Panc1 (cell line): ENCODE data around the gene PUSL1.

Source experiments
- POLR2AphosphoS5 ChIP-seq: IDR thresholded peaks from 2 replicates; pipeline ENCODE4 v1.6.1; 2012; ENCODE audit warnings: mild to moderate bottlenecking, low read depth, low read length, moderate library complexity
- SIN3A ChIP-seq: IDR thresholded peaks from 2 replicates; pipeline ENCODE4 v1.6.1; 2012; ENCODE audit warnings: low read depth, mild to moderate bottlenecking, low read length, moderate library complexity, borderline replicate concordance; ENCODE audit not compliant: insufficient read depth
- TCF7L2 ChIP-seq: IDR thresholded peaks from 2 replicates; pipeline ENCODE4 v1.6.1; 2011; ENCODE audit warnings: mild to moderate bottlenecking, low read depth, low read length, inconsistent platforms
- TF ChIP-seq, protein P1 (sequence below): fragments of 450-650 bp; IDR thresholded peaks from 2 replicates; pipeline ENCODE4 v1.5.1; 2017; ENCODE audit warnings: mild to moderate bottlenecking
- TF ChIP-seq, protein P2 (sequence below), 2 experiments: IDR thresholded peaks; 2 replicates each; pipeline ENCODE4 v1.6.1; 2011 to 2012; ENCODE audit warnings: low read depth in 2 of 2, control low read depth in 1 of 2, low read length in 1 of 2, mild to moderate bottlenecking in 1 of 2, moderate library complexity in 1 of 2; ENCODE audit not compliant: insufficient read depth in 1 of 2

DNA sequence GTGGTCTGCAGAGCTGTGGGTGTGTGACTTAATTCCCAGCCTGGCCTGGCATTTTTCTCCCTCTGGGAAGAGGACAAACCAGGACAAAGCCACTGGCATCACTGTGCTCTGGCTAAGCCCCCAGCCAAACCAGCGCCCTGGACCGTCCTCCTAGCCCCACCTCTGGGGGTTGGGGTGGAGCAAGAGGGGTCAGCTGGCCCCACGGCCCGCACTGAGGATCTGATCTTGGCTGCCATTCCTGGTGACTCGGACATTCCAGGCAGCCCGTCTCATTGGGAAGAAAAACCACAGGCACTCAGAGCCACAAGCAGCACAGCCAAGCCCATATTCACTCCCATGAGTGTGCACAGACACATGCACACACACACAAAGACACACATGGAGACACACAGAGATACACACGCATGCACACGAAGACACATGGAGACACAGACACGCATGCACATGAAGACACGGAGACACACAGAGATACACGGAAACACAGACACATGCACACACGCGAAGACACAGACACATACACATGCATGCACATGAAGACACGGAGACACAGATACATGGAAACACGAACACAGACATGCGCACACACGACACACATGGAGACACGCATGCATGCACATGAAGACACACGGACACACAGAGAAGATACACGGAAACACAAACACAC, 52.2 kb downstream of the PUSL1 start:
- TF ChIP-seq, protein P1, sequence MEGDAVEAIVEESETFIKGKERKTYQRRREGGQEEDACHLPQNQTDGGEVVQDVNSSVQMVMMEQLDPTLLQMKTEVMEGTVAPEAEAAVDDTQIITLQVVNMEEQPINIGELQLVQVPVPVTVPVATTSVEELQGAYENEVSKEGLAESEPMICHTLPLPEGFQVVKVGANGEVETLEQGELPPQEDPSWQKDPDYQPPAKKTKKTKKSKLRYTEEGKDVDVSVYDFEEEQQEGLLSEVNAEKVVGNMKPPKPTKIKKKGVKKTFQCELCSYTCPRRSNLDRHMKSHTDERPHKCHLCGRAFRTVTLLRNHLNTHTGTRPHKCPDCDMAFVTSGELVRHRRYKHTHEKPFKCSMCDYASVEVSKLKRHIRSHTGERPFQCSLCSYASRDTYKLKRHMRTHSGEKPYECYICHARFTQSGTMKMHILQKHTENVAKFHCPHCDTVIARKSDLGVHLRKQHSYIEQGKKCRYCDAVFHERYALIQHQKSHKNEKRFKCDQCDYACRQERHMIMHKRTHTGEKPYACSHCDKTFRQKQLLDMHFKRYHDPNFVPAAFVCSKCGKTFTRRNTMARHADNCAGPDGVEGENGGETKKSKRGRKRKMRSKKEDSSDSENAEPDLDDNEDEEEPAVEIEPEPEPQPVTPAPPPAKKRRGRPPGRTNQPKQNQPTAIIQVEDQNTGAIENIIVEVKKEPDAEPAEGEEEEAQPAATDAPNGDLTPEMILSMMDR: no peak
- TF ChIP-seq POLR2AphosphoS5 (no peak), TCF7L2 (no peak), SIN3A (no peak)
- TF ChIP-seq, protein P2, sequence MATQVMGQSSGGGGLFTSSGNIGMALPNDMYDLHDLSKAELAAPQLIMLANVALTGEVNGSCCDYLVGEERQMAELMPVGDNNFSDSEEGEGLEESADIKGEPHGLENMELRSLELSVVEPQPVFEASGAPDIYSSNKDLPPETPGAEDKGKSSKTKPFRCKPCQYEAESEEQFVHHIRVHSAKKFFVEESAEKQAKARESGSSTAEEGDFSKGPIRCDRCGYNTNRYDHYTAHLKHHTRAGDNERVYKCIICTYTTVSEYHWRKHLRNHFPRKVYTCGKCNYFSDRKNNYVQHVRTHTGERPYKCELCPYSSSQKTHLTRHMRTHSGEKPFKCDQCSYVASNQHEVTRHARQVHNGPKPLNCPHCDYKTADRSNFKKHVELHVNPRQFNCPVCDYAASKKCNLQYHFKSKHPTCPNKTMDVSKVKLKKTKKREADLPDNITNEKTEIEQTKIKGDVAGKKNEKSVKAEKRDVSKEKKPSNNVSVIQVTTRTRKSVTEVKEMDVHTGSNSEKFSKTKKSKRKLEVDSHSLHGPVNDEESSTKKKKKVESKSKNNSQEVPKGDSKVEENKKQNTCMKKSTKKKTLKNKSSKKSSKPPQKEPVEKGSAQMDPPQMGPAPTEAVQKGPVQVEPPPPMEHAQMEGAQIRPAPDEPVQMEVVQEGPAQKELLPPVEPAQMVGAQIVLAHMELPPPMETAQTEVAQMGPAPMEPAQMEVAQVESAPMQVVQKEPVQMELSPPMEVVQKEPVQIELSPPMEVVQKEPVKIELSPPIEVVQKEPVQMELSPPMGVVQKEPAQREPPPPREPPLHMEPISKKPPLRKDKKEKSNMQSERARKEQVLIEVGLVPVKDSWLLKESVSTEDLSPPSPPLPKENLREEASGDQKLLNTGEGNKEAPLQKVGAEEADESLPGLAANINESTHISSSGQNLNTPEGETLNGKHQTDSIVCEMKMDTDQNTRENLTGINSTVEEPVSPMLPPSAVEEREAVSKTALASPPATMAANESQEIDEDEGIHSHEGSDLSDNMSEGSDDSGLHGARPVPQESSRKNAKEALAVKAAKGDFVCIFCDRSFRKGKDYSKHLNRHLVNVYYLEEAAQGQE (IDR thresholded peaks at IDR 0.05; ENCODE audit: insufficient read depth in 1 of 2, low read depth in 2 of 2, low read length in 1 of 2): no peak
